Heart left ventricle (tissue), 16 donors: ENCODE measurements around the gene TGFBR3. TPM values are rescaled to one million over a fixed set of nuclear protein-coding genes. Genes with fewer than 3 reads are reported as not detected.

Experiments used
- ATAC-seq, 4 donors: fragments of 200-7000 bp; cut with Tn5 transposase; one replicate each; pipeline ENCODE4 v1.9.1; 2020 to 2022; ENCODE audit warnings: moderate library complexity in 4 of 4, mild to moderate bottlenecking in 3 of 4, moderate number of reproducible peaks in 1 of 4
- DNase-seq, 5 donors: peaks; one replicate each; pipeline ENCODE4 v3.0.0-alpha.2; 2020
- H3K27ac ChIP-seq, 12 donors: fragments of 200-600 bp; sonication (generic) in 4 of 12; one replicate each; pipeline versions ENCODE4 v1.5.0 to v1.8.0; 2016 to 2022; ENCODE audit warnings: mild to moderate bottlenecking in 2 of 12
- H3K27me3 ChIP-seq, 9 donors: fragments of 200-600 bp; sonication (generic) in 2 of 9; one replicate each; pipeline versions ENCODE4 v1.5.1 to v1.8.0; 2016 to 2022; ENCODE audit warnings: mild to moderate bottlenecking in 3 of 9
- H3K36me3 ChIP-seq, 9 donors: fragments of 200-600 bp; sonication (generic) in 2 of 9; one replicate each; pipeline versions ENCODE4 v1.5.0 to v1.8.0; 2018 to 2022; ENCODE audit warnings: mild to moderate bottlenecking in 2 of 9
- H3K4me1 ChIP-seq, 12 donors: fragments of 200-600 bp; sonication (generic) in 4 of 12; one replicate each; pipeline versions ENCODE4 v1.5.0 to v1.8.0; 2016 to 2022; ENCODE audit warnings: mild to moderate bottlenecking in 3 of 12
- H3K4me3 ChIP-seq, 12 donors: fragments of 200-600 bp; sonication (generic) in 4 of 12; one replicate each; pipeline versions ENCODE4 v1.5.0 to v1.8.0; 2017 to 2022; ENCODE audit warnings: mild to moderate bottlenecking in 9 of 12, moderate library complexity in 4 of 12
- H3K9me3 ChIP-seq, 12 donors: fragments of 200-600 bp; sonication (generic) in 4 of 12; one replicate each; pipeline versions ENCODE4 v1.5.0 to v1.8.0; 2016 to 2022; ENCODE audit warnings: mild to moderate bottlenecking in 1 of 12
- POLR2A ChIP-seq, 2 donors: fragments of 450-650 bp; IDR thresholded peaks; one replicate each; pipeline ENCODE4 v1.6.1; 2017; ENCODE audit warnings: antibody characterized with exemption in 2 of 2, mild to moderate bottlenecking in 2 of 2, moderate library complexity in 2 of 2
- WGBS, 4 donors: extraction: QIAGEN DNeasy Blood & Tissue Kit in 2 of 4; methylation state at CpG; one replicate each; pipeline versions ENCODE4 v1.1.5 to v1.1.7; 2013 to 2018; 5-methylcytosine and 5-hydroxymethylcytosine counted together
- intact Hi-C, 10 donors: fragments of 100-400 bp; cut with DNase I; formaldehyde crosslinking; loops; one replicate each; pipeline versions ENCODE4 v1.11.1 to v1.14.2; 2022
- polyA plus RNA-seq, 2 donors: library from polyadenylated mRNA; stranded (reverse); fragments of 200-250 nt; gene quantifications; one replicate each; pipeline ENCODE4 v1.2.3, GENCODE V29; 2013
- total RNA-seq, 9 donors: library from RNA; depleted of rRNA in 2 of 9; stranded (reverse); fragments of >200 nt in 2 of 9; fragmentation: NEBNext Ultra II Directional in 3 of 9; extraction: Animal tissue kit (Norgen Biotek cat#: 25700) in 3 of 9; gene quantifications; one replicate each; pipeline versions ENCODE4 v1.1.0 to v1.2.4, GENCODE V29; 2016 to 2023
- TF ChIP-seq, protein P1 (sequence below), 12 donors: fragments of 200-600 bp; sonication (generic) in 4 of 12; IDR thresholded peaks; one replicate each; pipeline versions ENCODE4 v1.5.0 to v1.8.0; 2018 to 2022; ENCODE audit warnings: antibody characterized with exemption in 12 of 12, mild to moderate bottlenecking in 5 of 12
- donor health status: ischemic (EF 13 %, LVEDD 7.1; RV severe dilation, severe dysfunction).
- donor health status: healthy with polysubstance abuse.
- donor health status: DM: no; HTN: yes; CAD: no.
- donor health status: DM: no; HTN: no; CAD: no.
- donor health status: ischemic (EF 25% LVEDD 6.9; RV normal size, moderate dysfunction).
- donor health status: ischemic (EF 25% LVEDD 5.7; RV mildly dilated, moderate dysfunction).
- donor health status: healthy.
- donor health status: DM: yes; HTN: yes; CAD: no.
- donor health status: ischemic (EF 35%, LVEDD 5.7; RV mildly dilated, moderate dysfunction).
- donor health status: nonischemic (EF 11% LVEDD 7.7; RV severe dilation, severe dysfunction).
- donor health status: DM: yes; HTN: yes; CAD: no.
- donor health status: PGD.
- donor health status: ischemic (EF 29% LVEDD 5.4; RV normal size, mild dysfunction).
- donor health status: nonischemic (EF 23%, LVEDD 6.1; RV moderate dilation, normal function).

The TGFBR3 gene
- total and polyA plus RNA-seq, 11 donors = 6.9 to 51.8 (median 22.7) TPM

DNA sequence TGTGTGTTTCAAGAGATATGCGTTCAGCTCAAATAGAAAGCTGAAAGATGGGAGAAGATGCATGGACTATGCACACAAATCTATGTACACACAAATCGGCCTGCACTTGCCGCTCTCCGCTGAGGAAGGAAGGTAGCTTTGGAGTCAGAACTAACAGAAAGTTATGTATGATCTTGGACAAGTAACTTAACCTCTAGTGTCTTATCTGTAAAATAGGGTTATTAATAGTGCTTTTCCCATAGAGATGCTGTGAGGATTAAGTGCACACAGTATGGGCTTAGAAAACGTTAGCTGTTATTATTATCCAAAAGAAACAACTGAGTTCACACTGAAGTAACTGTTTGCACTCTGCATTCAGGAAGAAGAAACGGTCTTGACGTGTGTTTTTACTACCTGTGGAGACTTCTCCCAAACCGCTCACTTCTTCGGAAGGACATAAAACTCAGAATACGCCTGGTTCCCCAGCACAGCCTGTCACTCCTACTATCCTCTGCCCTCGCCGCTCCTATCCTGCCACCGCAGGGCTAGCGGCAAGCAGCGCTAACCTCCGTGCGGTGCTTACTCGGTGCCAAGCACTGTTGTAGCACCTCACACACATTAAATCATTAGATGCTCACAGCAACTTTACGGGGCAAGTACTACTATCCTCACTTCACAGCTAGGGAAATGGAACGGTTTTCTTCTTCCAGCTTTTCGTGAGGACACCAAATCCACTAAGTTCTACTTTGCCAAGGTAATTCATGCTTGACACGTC is 1.3 kb downstream of the TGFBR3 start:
- TF ChIP-seq, protein P1, sequence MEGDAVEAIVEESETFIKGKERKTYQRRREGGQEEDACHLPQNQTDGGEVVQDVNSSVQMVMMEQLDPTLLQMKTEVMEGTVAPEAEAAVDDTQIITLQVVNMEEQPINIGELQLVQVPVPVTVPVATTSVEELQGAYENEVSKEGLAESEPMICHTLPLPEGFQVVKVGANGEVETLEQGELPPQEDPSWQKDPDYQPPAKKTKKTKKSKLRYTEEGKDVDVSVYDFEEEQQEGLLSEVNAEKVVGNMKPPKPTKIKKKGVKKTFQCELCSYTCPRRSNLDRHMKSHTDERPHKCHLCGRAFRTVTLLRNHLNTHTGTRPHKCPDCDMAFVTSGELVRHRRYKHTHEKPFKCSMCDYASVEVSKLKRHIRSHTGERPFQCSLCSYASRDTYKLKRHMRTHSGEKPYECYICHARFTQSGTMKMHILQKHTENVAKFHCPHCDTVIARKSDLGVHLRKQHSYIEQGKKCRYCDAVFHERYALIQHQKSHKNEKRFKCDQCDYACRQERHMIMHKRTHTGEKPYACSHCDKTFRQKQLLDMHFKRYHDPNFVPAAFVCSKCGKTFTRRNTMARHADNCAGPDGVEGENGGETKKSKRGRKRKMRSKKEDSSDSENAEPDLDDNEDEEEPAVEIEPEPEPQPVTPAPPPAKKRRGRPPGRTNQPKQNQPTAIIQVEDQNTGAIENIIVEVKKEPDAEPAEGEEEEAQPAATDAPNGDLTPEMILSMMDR (IDR thresholded peaks at IDR 0.05) = no peak
- no peak for TF ChIP-seq POLR2A (IDR thresholded peaks at IDR 0.05)
- peak overlapping the region; percentile 85 to 98 (median 94) for H3K27ac ChIP-seq
- H3K27me3 ChIP-seq = peaks cover 0 to 29% (median 0%) of the 10 kb centered on the region in 9 donors
- peak in 3 of 5 donors; percentile 26 to 41 (median 36) for DNase-seq
- H3K9me3 ChIP-seq = no peaks in the 10 kb centered on the region
- H3K4me3 ChIP-seq = peak overlapping the region; percentile 70 to 100 (median 92)
- peak; percentile 15 to 47 (median 45) for ATAC-seq
- intact Hi-C loops = loop anchor here in 8 of 10 donors (1.0 to 10.0 kb wide), 16 partner anchors 32 to 372 kb away; no protein-coding TSS in a partner anchor
- WGBS, 4 donors = 8 to 12% (median 10%) methylated on average over 22 of the region's 22 CpGs
- no peaks in the 10 kb centered on the region for H3K36me3 ChIP-seq
- H3K4me1 ChIP-seq = peaks cover 0 to 38% (median 17%) of the 10 kb centered on the region in 12 donors

DNA sequence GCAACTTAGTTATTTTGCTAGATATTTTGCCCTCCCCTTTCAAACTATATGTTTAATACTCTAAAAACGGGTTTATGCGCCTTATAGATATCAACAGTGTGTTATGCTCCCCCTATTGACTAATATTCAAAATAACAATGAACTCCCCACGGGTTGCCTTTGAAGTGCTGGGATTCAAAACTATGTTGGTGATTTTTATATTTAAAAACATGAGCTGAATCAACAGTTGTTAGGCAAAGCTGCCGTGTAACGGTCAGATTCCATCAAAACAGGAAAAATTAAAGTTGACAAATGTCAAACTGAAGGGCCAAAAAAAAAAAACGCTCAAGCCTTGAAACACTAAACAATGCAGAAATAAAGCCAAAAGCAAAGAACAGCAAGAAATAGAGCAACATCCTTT is 2.5 kb downstream of the TGFBR3 start:
- intact Hi-C loops = loop anchor here in 7 of 10 donors (5.0 to 10.0 kb wide), 9 partner anchors 36 to 359 kb away; no protein-coding TSS in a partner anchor
- ATAC-seq (no peak), DNase-seq (no peak)
- Histone ChIP-seq H3K4me1 (peaks cover 0 to 46% (median 18%) of the 10 kb centered on the region in 12 donors), H3K9me3 (no peaks in the 10 kb centered on the region), H3K27me3 (peaks cover 0 to 29% (median 0%) of the 10 kb centered on the region in 9 donors), H3K4me3 (peak overlapping the region in 9 of 12 donors; percentile 87 to 98 (median 92)), H3K27ac (peak overlapping the region in 4 of 12 donors; percentile 23 to 97 (median 90)), H3K36me3 (no peaks in the 10 kb centered on the region)
- 11 to 15% (median 13%) methylated on average over 6 of the region's 6 CpGs for WGBS, 4 donors
- TF ChIP-seq POLR2A (IDR thresholded peaks at IDR 0.05) = no peak
- TF ChIP-seq, protein P1 (IDR thresholded peaks at IDR 0.05) = peak; percentile 12 to 67 (median 49)

DNA sequence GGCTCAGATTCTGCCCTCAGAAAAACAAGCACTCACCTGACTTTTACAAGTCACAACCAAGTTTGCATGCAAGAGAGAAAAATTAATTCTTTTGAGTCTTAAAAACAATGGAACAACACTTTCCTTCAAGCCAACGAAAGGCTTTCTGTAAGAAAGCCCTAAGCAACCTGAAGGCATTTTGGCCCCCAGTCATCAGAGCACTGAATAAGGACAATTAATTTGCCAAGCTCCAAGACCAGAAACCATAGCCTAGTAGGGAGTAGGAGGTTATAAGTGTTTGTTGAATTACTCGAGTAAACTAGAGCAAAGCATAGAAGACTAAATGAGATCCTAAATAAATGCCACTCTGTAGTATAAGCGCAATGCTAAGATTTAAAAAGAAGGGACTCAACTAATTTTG is 4.7 kb downstream of the TGFBR3 start:
- H3K4me1 ChIP-seq = peaks cover 0 to 63% (median 23%) of the 10 kb centered on the region in 12 donors
- intact Hi-C loops = loop anchor here in 7 of 10 donors (5.0 to 10.0 kb wide), 9 partner anchors 34 to 356 kb away; no protein-coding TSS in a partner anchor

More for the DNA sequence above, 4.7 kb downstream of the TGFBR3 start:
- Histone ChIP-seq H3K27me3 (peaks cover 0 to 24% (median 0%) of the 10 kb centered on the region in 9 donors), H3K4me3 (no peak overlapping the region), H3K36me3 (no peaks in the 10 kb centered on the region), H3K27ac (no peak overlapping the region), H3K9me3 (no peaks in the 10 kb centered on the region)
- TF ChIP-seq POLR2A (IDR thresholded peaks at IDR 0.05) = no peak
- TF ChIP-seq, protein P1 (IDR thresholded peaks at IDR 0.05) = no peak
- 83 to 87% (median 85%) methylated on average over 3 of the region's 3 CpGs for WGBS, 4 donors
- no peak for ATAC-seq
- no peak for DNase-seq
